ENCODE measurements around the gene INSC.

DNA sequence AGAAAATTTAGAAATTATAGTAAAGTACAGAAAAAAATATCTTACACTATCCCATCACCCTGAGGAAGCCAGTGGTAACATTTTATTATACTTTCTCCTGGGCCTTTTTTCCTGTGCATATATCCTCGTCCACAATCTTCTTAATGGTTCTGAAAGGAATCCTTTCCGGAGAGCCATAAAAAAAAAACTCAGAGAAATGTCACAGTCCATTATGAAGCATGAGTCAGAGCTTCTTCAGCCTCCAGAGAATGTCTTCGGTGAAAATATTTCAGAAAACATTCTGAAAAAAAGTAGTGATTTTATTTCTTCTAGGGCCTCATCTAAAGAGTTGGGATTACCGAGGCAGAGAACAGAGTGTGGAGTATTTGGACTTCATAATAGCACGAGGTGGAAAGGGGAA is 163.4 kb downstream of the INSC start:
- TF ChIP-seq, protein P1, sequence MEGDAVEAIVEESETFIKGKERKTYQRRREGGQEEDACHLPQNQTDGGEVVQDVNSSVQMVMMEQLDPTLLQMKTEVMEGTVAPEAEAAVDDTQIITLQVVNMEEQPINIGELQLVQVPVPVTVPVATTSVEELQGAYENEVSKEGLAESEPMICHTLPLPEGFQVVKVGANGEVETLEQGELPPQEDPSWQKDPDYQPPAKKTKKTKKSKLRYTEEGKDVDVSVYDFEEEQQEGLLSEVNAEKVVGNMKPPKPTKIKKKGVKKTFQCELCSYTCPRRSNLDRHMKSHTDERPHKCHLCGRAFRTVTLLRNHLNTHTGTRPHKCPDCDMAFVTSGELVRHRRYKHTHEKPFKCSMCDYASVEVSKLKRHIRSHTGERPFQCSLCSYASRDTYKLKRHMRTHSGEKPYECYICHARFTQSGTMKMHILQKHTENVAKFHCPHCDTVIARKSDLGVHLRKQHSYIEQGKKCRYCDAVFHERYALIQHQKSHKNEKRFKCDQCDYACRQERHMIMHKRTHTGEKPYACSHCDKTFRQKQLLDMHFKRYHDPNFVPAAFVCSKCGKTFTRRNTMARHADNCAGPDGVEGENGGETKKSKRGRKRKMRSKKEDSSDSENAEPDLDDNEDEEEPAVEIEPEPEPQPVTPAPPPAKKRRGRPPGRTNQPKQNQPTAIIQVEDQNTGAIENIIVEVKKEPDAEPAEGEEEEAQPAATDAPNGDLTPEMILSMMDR (conservative IDR thresholded peaks at IDR 0.05): no peak
- TF ChIP-seq ZFX (IDR thresholded peaks at IDR 0.05): no peak
